Endothelial cell of umbilical vein (primary cell): ENCODE data around the gene ARF5. TPM values are rescaled to one million over a fixed set of nuclear protein-coding genes. Genes with fewer than 3 reads are reported as not detected.

Experiments used
- BruUV-seq: library from RNA; stranded (reverse); fragments of 400-500 nt; replicated peaks from 2 replicates; lab custom pipeline; 2021; lab: Mats Ljungman, UMichigan
- CTCF ChIA-PET: fragments of 300-600, 350-600 bp; sonication (Branson Sonifier 250); formaldehyde crosslinking; loops from one replicate; lab custom pipeline; 2021; ENCODE audit warnings: antibody characterized with exemption, inconsistent platforms; lab: Charles Lee
- POLR2A ChIA-PET: fragments of 300-600, 350-600 bp; sonication (Branson Sonifier 250); formaldehyde crosslinking; loops from one replicate; lab custom pipeline; 2021; ENCODE audit warnings: antibody characterized with exemption, inconsistent platforms; lab: Charles Lee
- DNase-seq: peaks from one replicate; pipeline ENCODE4 v3.0.0-alpha.2; 2011; ENCODE audit warnings: low read depth, low spot score
- FAIRE-seq: peaks from 2 replicates; lab custom pipeline; 2011; peaks lifted over from hg19 to GRCh38; lab: Jason Lieb, UNC
- H2AFZ ChIP-seq: 2 replicates; pipeline ENCODE4 v1.6.0; 2012; ENCODE audit warnings: low read depth, low read length, control low read depth, inconsistent platforms
- H3K27ac ChIP-seq: 2 replicates; pipeline ENCODE4 v1.5.1; 2011; ENCODE audit warnings: low read depth, mild to moderate bottlenecking, control low read depth, low read length, moderate library complexity; ENCODE audit not compliant: insufficient read depth
- H3K27me3 ChIP-seq, 2 experiments: 2 replicates each; pipeline versions ENCODE4 v1.6.0 to v1.6.1; 2011; ENCODE audit warnings: low read length in 2 of 2, mixed read lengths in 1 of 2; ENCODE audit not compliant: control insufficient read depth in 2 of 2, insufficient read depth in 2 of 2
- H3K36me3 ChIP-seq, 2 experiments: 2 replicates in 1 of 2; 3 replicates in 1 of 2; pipeline ENCODE4 v1.5.1; 2011; ENCODE audit warnings: low read length in 2 of 2, mild to moderate bottlenecking in 1 of 2, moderate library complexity in 1 of 2; ENCODE audit not compliant: control insufficient read depth in 2 of 2, insufficient read depth in 2 of 2; ENCODE audit errors: extremely low read depth in 1 of 2
- H3K4me1 ChIP-seq: 3 replicates; pipeline ENCODE4 v1.5.1; 2011; ENCODE audit warnings: mild to moderate bottlenecking, low read length; ENCODE audit not compliant: control insufficient read depth, insufficient read depth; ENCODE audit errors: extremely low read depth
- H3K4me2 ChIP-seq: 2 replicates; pipeline ENCODE4 v1.6.1; 2011; ENCODE audit warnings: low read length, control low read depth, mixed read lengths; ENCODE audit not compliant: insufficient read depth
- H3K4me3 ChIP-seq, 3 experiments: fragments of 200-600 bp in 1 of 3; sonication (generic), shearing (Covaris generic) in 1 of 3; replicated peaks in 1 of 3; 2 replicates each; pipeline ENCODE4 v1.5.1; 2011 to 2016; ENCODE audit warnings: control low read depth in 3 of 3, low read length in 3 of 3, mild to moderate bottlenecking in 2 of 3, inconsistent platforms in 1 of 3, low read depth in 1 of 3, moderate library complexity in 1 of 3; ENCODE audit not compliant: insufficient read depth in 1 of 3
- H3K79me2 ChIP-seq: 2 replicates; pipeline ENCODE4 v1.6.0; 2012; ENCODE audit warnings: low read length, inconsistent platforms; ENCODE audit not compliant: control insufficient read depth, insufficient read depth
- H3K9ac ChIP-seq: replicated peaks from 2 replicates; pipeline ENCODE3; 2011; ENCODE audit warnings: low read length, control low read depth; ENCODE audit not compliant: insufficient read depth; ENCODE audit errors: extremely low read depth
- H3K9me1 ChIP-seq: replicated peaks from 3 replicates; pipeline ENCODE4 v1.6.0; 2011; ENCODE audit warnings: mild to moderate bottlenecking, low read length; ENCODE audit not compliant: control insufficient read depth, insufficient read depth; ENCODE audit errors: extremely low read depth
- H3K9me3 ChIP-seq: replicated peaks from 2 replicates; pipeline ENCODE4 v1.5.1; 2012; ENCODE audit warnings: low read length, inconsistent platforms; ENCODE audit not compliant: control insufficient read depth, insufficient read depth
- H4K20me1 ChIP-seq: replicated peaks from 2 replicates; pipeline ENCODE3; 2011; ENCODE audit warnings: mild to moderate bottlenecking, low read length; ENCODE audit not compliant: control insufficient read depth, insufficient read depth; ENCODE audit errors: extremely low read depth
- GATA2 ChIP-seq: IDR thresholded peaks from 2 replicates; pipeline ENCODE4 v1.7.0; 2011; ENCODE audit warnings: low read depth, mild to moderate bottlenecking, moderate library complexity, mixed read lengths, low read length; ENCODE audit not compliant: insufficient read length, insufficient read depth
- JUN ChIP-seq: IDR thresholded peaks from 2 replicates; pipeline ENCODE4 v1.6.1; 2011; ENCODE audit warnings: borderline replicate concordance, low read depth; ENCODE audit not compliant: insufficient read length, insufficient read depth
- POLR2AphosphoS5 ChIP-seq: IDR thresholded peaks from 2 replicates; pipeline ENCODE4 v1.6.1; 2012; ENCODE audit warnings: low read depth, mild to moderate bottlenecking, control low read depth, low read length, moderate library complexity; ENCODE audit not compliant: insufficient read depth
- dilution Hi-C: fragments of 300-500 bp; cut with MboI; formaldehyde crosslinking; loops from one replicate; pipeline ENCODE4 v1.15.0; 2019; ENCODE audit warnings: low sequenced_read_pairs; ENCODE audit not compliant: extremely low pct_ligation_motif_present
- intact Hi-C: fragments of 100-400 bp; cut with micrococcal nuclease; formaldehyde crosslinking; loops from one replicate; pipeline ENCODE4 v1.10.0; 2022
- polyA plus RNA-seq, 4 experiments: library from polyadenylated mRNA; depleted of rRNA in 3 of 4; stranded (reverse) in 3 of 4; unstranded in 1 of 4; fragments of >200 nt; gene quantifications; 2 replicates each; pipeline versions ENCODE4 v1.2.1 to v1.2.3, GENCODE V29; 2011 to 2012; ENCODE audit warnings: missing spikeins in 1 of 4
- total RNA-seq: library from RNA; stranded (reverse); gene quantifications from 2 replicates; pipeline ENCODE4 v1.2.3, GENCODE V29; 2021
- TF ChIP-seq, protein P1 (sequence below), 2 donors: IDR thresholded peaks; 1 replicate in 1 of 2; 2 replicates in 1 of 2; pipeline ENCODE4 v1.5.1; 2011; ENCODE audit warnings: low read length in 2 of 2, mild to moderate bottlenecking in 2 of 2, moderate library complexity in 2 of 2, control low read depth in 1 of 2, inconsistent platforms in 1 of 2, low read depth in 1 of 2; ENCODE audit not compliant: insufficient read depth in 1 of 2; ENCODE audit errors: extremely low read depth in 1 of 2

ARF5 gene
- total and polyA plus RNA-seq, 2 donors (not counting 3 experiments of a cell fraction or from before 2014, with no cell fraction given) = 122 to 428 TPM

DNA sequence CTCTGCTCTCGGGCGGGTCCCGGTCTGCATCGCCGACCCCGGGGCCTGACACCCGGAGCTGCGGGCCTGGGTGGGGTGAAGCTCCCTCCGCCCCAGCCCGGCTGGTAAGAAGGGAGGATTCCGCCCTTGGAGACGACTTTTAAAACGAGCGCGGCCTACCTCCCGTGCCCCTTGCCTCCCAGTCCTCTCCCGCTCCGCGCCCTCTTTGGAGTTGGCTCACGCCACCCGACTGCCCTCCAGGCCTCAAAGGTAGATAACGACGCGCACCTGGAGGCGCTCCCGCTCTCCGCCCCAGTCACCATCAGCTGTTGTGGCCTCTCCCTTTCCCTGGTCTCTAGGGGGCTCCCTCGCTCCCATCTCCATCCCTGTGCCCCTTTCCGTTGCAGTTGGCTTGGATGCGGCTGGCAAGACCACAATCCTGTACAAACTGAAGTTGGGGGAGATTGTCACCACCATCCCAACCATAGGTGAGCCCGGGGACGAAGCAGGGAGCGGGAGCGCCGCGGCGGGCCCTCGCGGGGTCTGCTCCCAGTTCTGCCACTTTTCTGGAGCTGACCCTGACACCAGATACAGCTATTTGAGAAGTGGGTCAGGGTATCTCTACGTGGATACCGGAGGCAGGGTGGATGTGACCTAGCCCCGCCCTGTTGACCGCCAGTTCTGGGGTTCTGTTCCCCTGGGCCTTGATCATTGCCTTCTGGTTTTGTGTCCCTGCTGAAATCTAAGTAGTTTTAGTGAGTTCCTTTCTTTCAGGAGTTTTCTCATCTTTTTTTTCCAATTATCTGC, 679 bp downstream of the ARF5 start:
- Histone ChIP-seq H2AFZ (peak overlapping the region; percentile 84), H3K79me2 (peaks cover 15% of the 10 kb centered on the region), H3K36me3 (peaks cover 2 to 11% of the 10 kb centered on the region in 2 experiments), H3K27ac (peak overlapping the region; percentile 56), H3K4me1 (peaks cover 29% of the 10 kb centered on the region), H3K4me3 (peak overlapping the region; percentile 69 to 94 (median 94)), H3K4me2 (peak overlapping the region; percentile 61), H3K27me3 (no peaks in the 10 kb centered on the region), H3K9me3 (no peaks in the 10 kb centered on the region), H3K9ac (peak overlapping the region; percentile 85), H4K20me1 (no peaks in the 10 kb centered on the region), H3K9me1 (no peaks in the 10 kb centered on the region)
- TF ChIP-seq, protein P1, sequence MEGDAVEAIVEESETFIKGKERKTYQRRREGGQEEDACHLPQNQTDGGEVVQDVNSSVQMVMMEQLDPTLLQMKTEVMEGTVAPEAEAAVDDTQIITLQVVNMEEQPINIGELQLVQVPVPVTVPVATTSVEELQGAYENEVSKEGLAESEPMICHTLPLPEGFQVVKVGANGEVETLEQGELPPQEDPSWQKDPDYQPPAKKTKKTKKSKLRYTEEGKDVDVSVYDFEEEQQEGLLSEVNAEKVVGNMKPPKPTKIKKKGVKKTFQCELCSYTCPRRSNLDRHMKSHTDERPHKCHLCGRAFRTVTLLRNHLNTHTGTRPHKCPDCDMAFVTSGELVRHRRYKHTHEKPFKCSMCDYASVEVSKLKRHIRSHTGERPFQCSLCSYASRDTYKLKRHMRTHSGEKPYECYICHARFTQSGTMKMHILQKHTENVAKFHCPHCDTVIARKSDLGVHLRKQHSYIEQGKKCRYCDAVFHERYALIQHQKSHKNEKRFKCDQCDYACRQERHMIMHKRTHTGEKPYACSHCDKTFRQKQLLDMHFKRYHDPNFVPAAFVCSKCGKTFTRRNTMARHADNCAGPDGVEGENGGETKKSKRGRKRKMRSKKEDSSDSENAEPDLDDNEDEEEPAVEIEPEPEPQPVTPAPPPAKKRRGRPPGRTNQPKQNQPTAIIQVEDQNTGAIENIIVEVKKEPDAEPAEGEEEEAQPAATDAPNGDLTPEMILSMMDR (IDR thresholded peaks at IDR 0.05; ENCODE audit: extremely low read depth in 1 of 2, insufficient read depth in 1 of 2, low read depth in 1 of 2, low read length in 2 of 2) = peak; percentile 50 to 78
- no peak for TF ChIP-seq GATA2
- ChIA-PET CTCF (interaction anchor here (0.5 to 2.0 kb wide), 13 partner anchors 10 to 620 kb away, joined by 3 to 41 read pairs (median 4); partner anchors contain the start of genes SND1 and ZNF800), POLR2A (no interaction called here)
- DNase-seq = peak; percentile 64
- FAIRE-seq = peak; percentile 73
- dilution Hi-C loops (no loop called here), intact Hi-C loops (loop anchor here (1.0 to 10.0 kb wide), 8 partner anchors 62 to 620 kb away; partner anchors contain the start of genes GRM8, LRRC4 and ZNF800)
- no TSS peak for BruUV-seq

DNA sequence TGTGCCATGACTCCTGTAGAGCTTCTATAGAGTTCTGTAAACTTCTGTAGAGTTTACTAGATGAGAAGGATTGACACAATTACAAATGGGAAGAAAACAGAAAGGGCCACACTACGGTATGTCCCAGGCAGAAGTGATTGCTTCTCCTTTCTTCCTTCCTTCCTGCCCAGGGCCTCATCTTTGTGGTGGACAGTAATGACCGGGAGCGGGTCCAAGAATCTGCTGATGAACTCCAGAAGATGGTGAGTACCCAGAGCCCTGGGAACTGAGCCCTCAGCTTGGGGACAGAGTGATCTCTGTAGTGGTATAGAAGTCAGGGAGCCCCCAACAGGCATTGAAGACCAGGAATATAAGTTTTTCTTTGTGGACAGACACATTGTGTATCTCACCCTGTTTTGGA, 1.7 kb downstream of the ARF5 start:
- ChIA-PET CTCF (no interaction called here), POLR2A (no interaction called here)

More for the DNA sequence above, 1.7 kb downstream of the ARF5 start:
- no peak for FAIRE-seq
- no peaks in the 10 kb centered on the region for H3K27me3 ChIP-seq
- intact Hi-C loops = loop anchor here (2.0 to 10.0 kb wide), 7 partner anchors 117 to 619 kb away; partner anchors contain the start of genes GRM8, LRRC4 and ZNF800
- peaks cover 5% of the 10 kb centered on the region for H3K79me2 ChIP-seq
- no peaks in the 10 kb centered on the region for H3K9me3 ChIP-seq
- no peaks in the 10 kb centered on the region for H4K20me1 ChIP-seq
- dilution Hi-C loops = no loop called here
- peaks cover 2 to 11% of the 10 kb centered on the region in 2 experiments for H3K36me3 ChIP-seq
- no peak overlapping the region for H3K4me3 ChIP-seq
- TF ChIP-seq POLR2AphosphoS5 (no peak), GATA2 (no peak), JUN (no peak)
- no peaks in the 10 kb centered on the region for H3K9me1 ChIP-seq
- no peak for DNase-seq
- BruUV-seq = no TSS peak
- no peak overlapping the region for H2AFZ ChIP-seq
- no peak overlapping the region for H3K9ac ChIP-seq
- no peak overlapping the region for H3K4me2 ChIP-seq
- H3K27ac ChIP-seq = no peak overlapping the region
- H3K4me1 ChIP-seq = peaks cover 19% of the 10 kb centered on the region
